DMS 273 (cell line): ENCODE results near the gene TWSG1.
A peak's percentile ranks its signal among the peaks of the same experiment; 100 is the strongest.
"Not testable (repeated sequence)": the region's sequence is repeated elsewhere in the genome, so short reads cannot be mapped to it uniquely, and the experiment has no call there.

Experiments
- DNase-seq: peaks from one replicate; lab custom pipeline; 2025; ENCODE audit not compliant: unreplicated experiment; lab: John Stamatoyannopoulos, UW

The TWSG1 gene

GRCh38 chr18:9422816-9423519, 88.4 kb downstream of the TWSG1 start:
- DNase-seq: no peak

GRCh38 chr18:9423648-9424047, 89.1 kb downstream of the TWSG1 start:
- DNase-seq: not testable (repeated sequence)

- not testable (repeated sequence) for DNase-seq
Observed at GRCh38 chr18:9424235-9424634, 89.7 kb downstream of the TWSG1 start.

- no peak for DNase-seq
Observed at GRCh38 chr18:9426753-9427152, 92.2 kb downstream of the TWSG1 start.

- peak; percentile 16 for DNase-seq
Observed at GRCh38 chr18:9428301-9428706, 93.7 kb downstream of the TWSG1 start.

- DNase-seq: no peak
Observed at GRCh38 chr18:9428862-9429661, 94.5 kb downstream of the TWSG1 start.

GRCh38 chr18:9429662-9429993, 95.1 kb downstream of the TWSG1 start:
- DNase-seq: no peak

GRCh38 chr18:9430315-9430714, 95.7 kb downstream of the TWSG1 start:
- DNase-seq: not testable (repeated sequence)

GRCh38 chr18:9431296-9431695, 96.7 kb downstream of the TWSG1 start:
- no peak for DNase-seq

GRCh38 chr18:9433122-9433521, 98.5 kb downstream of the TWSG1 start:
- peak; percentile 33 for DNase-seq

- DNase-seq: peak; percentile 88
Observed at GRCh38 chr18:9433671-9434121, 99.1 kb downstream of the TWSG1 start.

GRCh38 chr18:9434122-9434701, 99.6 kb downstream of the TWSG1 start:
- no peak for DNase-seq

GRCh38 chr18:9435041-9435440, 100.5 kb downstream of the TWSG1 start:
- DNase-seq: no peak

- DNase-seq: no peak
Observed at GRCh38 chr18:9436206-9436929, 101.8 kb downstream of the TWSG1 start.

GRCh38 chr18:9437021-9437437, 102.5 kb downstream of the TWSG1 start:
- DNase-seq: no peak

GRCh38 chr18:9437672-9438071, 103.1 kb downstream of the TWSG1 start:
- DNase-seq: no peak

- no peak for DNase-seq
Observed at GRCh38 chr18:9441061-9441460, 106.5 kb downstream of the TWSG1 start.

- no peak for DNase-seq
Observed at GRCh38 chr18:9444549-9444948, 110.0 kb downstream of the TWSG1 start.

- no peak for DNase-seq
Observed at GRCh38 chr18:9446839-9447238, 112.3 kb downstream of the TWSG1 start.

GRCh38 chr18:9447334-9447733, 112.8 kb downstream of the TWSG1 start:
- no peak for DNase-seq
